ENCODE results near the gene PPP2R5C.

PPP2R5C gene

DNA sequence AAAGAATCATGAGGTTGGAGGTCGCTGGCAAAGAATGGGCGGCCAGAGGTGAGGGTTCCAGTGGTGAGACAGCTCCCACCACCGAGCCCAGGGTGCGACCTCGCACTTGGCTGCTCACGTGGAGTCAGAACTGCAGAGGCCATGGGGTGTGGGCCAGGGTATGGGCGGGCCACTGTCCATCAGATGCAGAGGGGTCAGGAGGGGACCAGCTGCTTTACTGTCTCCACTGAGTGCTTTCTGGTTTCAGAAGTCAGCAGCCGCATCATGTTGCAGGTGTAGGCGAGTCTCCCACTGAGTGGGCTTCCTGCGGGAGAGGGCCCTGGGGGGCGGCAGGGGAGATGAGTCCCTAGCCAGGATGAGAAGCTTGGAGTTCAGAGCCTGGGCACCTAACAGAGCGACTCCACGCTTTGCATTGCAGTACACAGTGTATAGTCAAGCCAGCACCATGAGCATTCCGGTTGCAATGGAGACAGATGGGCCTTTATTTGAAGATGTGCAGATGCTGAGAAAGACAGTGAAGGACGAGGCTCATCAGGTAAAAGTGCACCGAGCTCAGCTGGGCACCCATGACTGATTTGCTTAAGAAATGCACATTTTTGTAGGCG, 156.0 kb downstream of the PPP2R5C start:
- H3K36me3 ChIP-seq (ENCODE audit: control insufficient read depth, insufficient read depth, low read length) = peaks cover 4% of the 10 kb centered on the region
- TF ChIP-seq, protein P1, sequence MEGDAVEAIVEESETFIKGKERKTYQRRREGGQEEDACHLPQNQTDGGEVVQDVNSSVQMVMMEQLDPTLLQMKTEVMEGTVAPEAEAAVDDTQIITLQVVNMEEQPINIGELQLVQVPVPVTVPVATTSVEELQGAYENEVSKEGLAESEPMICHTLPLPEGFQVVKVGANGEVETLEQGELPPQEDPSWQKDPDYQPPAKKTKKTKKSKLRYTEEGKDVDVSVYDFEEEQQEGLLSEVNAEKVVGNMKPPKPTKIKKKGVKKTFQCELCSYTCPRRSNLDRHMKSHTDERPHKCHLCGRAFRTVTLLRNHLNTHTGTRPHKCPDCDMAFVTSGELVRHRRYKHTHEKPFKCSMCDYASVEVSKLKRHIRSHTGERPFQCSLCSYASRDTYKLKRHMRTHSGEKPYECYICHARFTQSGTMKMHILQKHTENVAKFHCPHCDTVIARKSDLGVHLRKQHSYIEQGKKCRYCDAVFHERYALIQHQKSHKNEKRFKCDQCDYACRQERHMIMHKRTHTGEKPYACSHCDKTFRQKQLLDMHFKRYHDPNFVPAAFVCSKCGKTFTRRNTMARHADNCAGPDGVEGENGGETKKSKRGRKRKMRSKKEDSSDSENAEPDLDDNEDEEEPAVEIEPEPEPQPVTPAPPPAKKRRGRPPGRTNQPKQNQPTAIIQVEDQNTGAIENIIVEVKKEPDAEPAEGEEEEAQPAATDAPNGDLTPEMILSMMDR (IDR thresholded peaks at IDR 0.05; ENCODE audit: insufficient read depth, low read length, poor library complexity, severe bottlenecking) = no peak
- H3K27me3 ChIP-seq (replicated peaks; ENCODE audit: control insufficient read depth, insufficient read depth, low read length) = no peaks in the 10 kb centered on the region
- DNase-seq (ENCODE audit: extremely low read depth, insufficient read length) = no peak
- no peak overlapping the region for H3K4me3 ChIP-seq (replicated peaks; ENCODE audit: low read depth, low read length)

- TF ChIP-seq, protein P1 (IDR thresholded peaks at IDR 0.05; ENCODE audit: insufficient read depth, low read length, poor library complexity, severe bottlenecking) = no peak
These were observed 156.8 kb downstream of the PPP2R5C start for GRCh38 chr14:101918065-101918989.

GRCh38 chr14:101920271-101920670, 158.8 kb downstream of the PPP2R5C start:
- H3K27me3 ChIP-seq (replicated peaks; ENCODE audit: control insufficient read depth, insufficient read depth, low read length) = no peaks in the 10 kb centered on the region
- no peak overlapping the region for H3K4me3 ChIP-seq (replicated peaks; ENCODE audit: low read depth, low read length)
- no peak for DNase-seq (ENCODE audit: extremely low read depth, insufficient read length)
- TF ChIP-seq, protein P1 (IDR thresholded peaks at IDR 0.05; ENCODE audit: insufficient read depth, low read length, poor library complexity, severe bottlenecking) = no peak
- H3K36me3 ChIP-seq (ENCODE audit: control insufficient read depth, insufficient read depth, low read length) = peaks cover 4% of the 10 kb centered on the region

More at GRCh38 chr14:101918065-101918989, 156.8 kb downstream of the PPP2R5C start:
- Histone ChIP-seq H3K27me3 (replicated peaks; ENCODE audit: control insufficient read depth, insufficient read depth, low read length) (no peaks in the 10 kb centered on the region), H3K36me3 (ENCODE audit: control insufficient read depth, insufficient read depth, low read length) (peaks cover 4% of the 10 kb centered on the region), H3K4me3 (replicated peaks; ENCODE audit: low read depth, low read length) (no peak overlapping the region)
- DNase-seq (ENCODE audit: extremely low read depth, insufficient read length) = no peak

GRCh38 chr14:101922866-101923265, 161.4 kb downstream of the PPP2R5C start:
- no peak for DNase-seq (ENCODE audit: extremely low read depth, insufficient read length)
- H3K27me3 ChIP-seq (replicated peaks; ENCODE audit: control insufficient read depth, insufficient read depth, low read length) = no peaks in the 10 kb centered on the region
- TF ChIP-seq, protein P1 (IDR thresholded peaks at IDR 0.05; ENCODE audit: insufficient read depth, low read length, poor library complexity, severe bottlenecking) = no peak
- no peaks in the 10 kb centered on the region; the same call in 1 of the 2 replicates for H3K36me3 ChIP-seq (ENCODE audit: control insufficient read depth, insufficient read depth, low read length)
- H3K4me3 ChIP-seq (replicated peaks; ENCODE audit: low read depth, low read length) = no peak overlapping the region

DNA sequence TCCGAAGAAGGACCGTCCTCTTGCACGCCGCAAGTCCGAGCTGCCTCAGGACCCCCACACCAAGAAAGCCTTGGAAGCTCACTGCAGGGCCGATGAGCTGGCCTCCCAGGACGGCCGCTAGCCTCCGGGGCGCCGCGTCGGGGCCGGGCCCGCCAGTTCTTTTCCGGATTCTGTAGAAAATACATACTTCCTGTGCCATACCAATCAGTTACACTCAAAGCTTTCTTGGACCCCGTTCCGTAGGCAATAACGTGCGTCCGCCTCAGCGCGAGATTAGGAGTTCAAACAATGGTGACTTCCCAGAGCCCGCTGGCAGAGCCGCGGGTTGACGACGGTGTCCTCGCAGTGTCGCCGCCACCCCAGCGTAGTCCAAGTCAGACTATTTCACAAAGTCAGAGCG, 163.6 kb downstream of the PPP2R5C start:
- H3K27me3 ChIP-seq (replicated peaks; ENCODE audit: control insufficient read depth, insufficient read depth, low read length) = no peaks in the 10 kb centered on the region
- peaks cover 2% of the 10 kb centered on the region for H3K36me3 ChIP-seq (ENCODE audit: control insufficient read depth, insufficient read depth, low read length)
- H3K4me3 ChIP-seq (replicated peaks; ENCODE audit: low read depth, low read length) = no peak overlapping the region
- TF ChIP-seq, protein P1 (IDR thresholded peaks at IDR 0.05; ENCODE audit: insufficient read depth, low read length, poor library complexity, severe bottlenecking) = no peak
- DNase-seq (ENCODE audit: extremely low read depth, insufficient read length) = no peak
